Stimulated activated CD4-positive, alpha-beta T cell treated with anti-CD3 and anti-CD28 coated beads, Interleukin-4, amount 100 ng/mL, for 48 hours (primary cell): ENCODE results near the gene GOLIM4.
"Not testable (repeated sequence)": the region's sequence is repeated elsewhere in the genome, so short reads cannot be mapped to it uniquely, and the experiment has no call there.

ENCODE experiments used
- DNase-seq, 2 donors: peaks; one replicate each; pipeline ENCODE4 v3.0.0-alpha.2; 2020; ENCODE audit warnings: low read depth in 2 of 2

Gene GOLIM4

GRCh38 chr3:168095611-168096209 is at the start of gene GOLIM4:
TSS of gene GOLIM4 (minus strand) at chr3:168095924. CDS start at chr3:168095285, 639 bp downstream.
- DNase-seq = peak; percentile 34 to 48

DNA sequence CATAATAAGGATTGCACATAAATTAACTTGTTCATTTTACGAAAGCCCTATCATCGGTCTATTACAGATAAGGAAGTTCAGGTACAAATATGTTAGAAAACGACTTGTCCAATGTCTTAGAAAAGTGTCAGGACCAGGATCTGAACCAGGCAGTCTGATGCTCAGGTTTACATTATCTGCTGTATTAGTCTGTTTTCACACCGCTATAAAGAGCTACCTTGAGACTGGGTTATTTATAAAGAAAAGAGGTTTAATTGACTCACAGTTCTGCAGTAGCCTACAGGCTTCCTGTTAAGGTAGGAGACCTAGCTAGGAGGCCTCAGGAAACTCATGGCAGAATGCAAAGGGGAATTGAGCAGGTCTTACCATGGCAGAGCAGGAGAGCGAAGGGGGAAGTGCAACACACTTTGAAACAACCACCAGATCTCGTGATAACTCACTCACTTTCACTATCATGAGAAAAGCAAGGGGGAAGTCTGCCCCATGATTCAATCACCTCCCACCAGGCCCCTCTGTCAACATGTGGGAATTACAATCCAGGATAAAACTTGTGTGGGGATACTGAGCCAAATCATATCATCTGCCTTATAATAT is 45.8 kb upstream of the GOLIM4 start:
- DNase-seq = no peak

GRCh38 chr3:168139947-168140346 is 44.2 kb upstream of the GOLIM4 start:
- no peak for DNase-seq

DNA sequence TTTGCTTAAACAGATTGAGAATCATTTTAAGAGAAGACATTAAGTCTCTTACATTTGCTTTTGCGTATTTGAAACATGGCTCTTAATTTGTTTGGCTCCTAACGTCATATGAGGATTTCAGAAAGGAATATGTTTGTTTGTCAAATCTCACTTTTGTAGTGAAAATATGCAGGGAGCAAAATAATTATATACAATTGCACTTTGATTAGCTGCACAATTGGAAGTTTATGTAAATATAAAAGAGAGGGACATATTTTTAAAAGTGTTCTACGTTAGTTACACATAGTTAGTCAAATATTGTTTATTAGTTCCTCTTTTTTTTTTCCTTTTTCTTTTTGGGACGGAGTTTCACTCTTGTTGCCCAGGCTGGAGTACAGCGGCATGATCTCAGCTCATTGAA is 42.7 kb upstream of the GOLIM4 start:
- DNase-seq = no peak

DNA sequence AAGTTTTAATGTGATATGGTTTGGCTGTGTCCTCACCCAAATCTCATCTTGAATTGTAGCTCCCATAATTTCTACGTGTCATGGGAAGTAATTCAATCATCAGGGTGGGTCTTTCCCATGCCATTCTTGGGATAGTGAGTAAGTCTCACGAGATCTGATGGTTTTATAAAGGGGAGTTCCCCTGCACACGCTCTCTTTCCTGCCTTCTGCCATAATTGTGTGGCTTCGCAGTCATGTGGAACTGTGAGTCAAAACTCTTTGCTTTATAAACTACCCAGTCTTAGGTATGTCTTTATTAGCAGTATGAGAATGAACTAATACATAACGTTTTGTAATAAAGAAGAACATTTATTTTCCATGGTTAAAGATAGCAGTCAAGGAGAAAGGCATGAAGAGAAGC is 39.2 kb upstream of the GOLIM4 start:
- DNase-seq = no peak

GRCh38 chr3:168130250-168130649 is 34.5 kb upstream of the GOLIM4 start:
- not testable (repeated sequence) for DNase-seq

DNA sequence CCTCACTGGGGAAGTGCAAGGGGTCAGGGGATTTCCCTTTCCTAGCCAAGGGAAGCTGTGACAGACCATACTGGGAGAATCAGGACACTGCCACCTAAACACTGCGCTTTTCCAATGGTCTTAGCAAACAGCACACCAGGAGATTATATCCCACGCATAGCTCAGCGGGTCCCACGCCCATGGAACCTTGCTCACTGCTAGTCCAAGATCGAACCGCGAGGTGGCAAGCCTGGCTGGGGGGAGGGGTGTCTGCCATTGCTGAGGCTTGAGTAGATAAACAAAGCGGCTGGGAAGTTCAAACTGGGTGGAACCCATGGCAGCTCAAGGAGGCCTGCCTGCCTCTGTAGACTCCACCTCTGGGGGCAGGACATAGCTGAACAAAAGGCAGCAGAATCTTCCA is 32.7 kb upstream of the GOLIM4 start:
- not testable (repeated sequence) for DNase-seq

DNA sequence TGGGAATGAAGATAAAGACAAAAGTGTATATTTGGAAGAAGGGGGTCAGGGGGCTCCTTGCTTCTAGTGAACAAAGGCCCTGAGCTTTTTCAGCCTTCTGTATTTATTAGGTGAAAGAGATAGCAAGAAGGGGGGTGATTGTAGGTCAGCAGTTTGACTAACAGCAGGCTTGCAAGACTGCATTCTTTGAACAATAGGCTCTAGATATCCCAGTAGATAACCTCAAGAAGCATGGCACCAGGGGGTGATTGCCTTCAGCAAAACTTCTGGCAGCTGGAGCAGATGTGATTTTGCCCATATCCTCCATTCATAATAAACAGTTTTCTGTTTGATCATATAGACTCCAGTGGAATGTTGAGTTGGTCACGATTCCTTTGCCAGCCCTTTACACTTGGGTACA is 31.7 kb upstream of the GOLIM4 start:
- no peak for DNase-seq

DNA sequence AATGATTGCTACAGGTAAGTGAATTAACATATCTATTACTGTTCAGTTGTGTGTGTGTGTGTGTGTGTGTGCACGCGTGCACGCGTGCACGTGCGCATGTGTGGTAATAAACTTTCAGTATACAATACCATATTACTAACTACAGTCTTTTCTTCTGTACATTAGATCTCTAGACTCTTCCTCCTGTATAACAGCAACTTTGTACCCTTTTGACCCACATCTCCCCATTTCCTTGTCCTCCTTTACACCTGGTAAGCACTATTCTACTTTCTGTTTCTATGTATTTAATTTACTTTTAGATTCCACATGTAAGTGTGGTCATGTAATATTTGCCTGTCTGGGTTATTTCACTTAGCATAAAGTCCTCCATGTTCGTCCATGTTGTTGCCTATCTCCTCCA is 29.1 kb upstream of the GOLIM4 start:
- DNase-seq = no peak

DNA sequence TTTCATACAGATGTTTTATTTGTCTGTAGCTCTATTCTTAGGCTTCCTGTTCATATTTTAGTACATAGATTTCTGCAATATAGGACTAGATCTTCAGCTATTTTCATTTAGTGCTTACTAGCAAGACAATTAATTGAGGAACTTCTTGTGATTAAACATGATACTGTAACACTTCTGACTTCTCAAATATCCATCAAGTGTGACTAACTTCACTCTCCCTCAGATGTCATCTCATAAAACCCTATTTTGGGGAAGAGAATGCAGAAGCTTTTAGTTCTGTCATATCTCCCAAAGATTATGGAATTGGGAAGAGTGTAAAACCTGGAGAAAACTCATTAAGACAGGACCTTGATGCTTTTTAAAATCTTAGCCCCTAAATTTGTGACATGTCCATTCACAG is 28.6 kb upstream of the GOLIM4 start:
- no peak for DNase-seq

DNA sequence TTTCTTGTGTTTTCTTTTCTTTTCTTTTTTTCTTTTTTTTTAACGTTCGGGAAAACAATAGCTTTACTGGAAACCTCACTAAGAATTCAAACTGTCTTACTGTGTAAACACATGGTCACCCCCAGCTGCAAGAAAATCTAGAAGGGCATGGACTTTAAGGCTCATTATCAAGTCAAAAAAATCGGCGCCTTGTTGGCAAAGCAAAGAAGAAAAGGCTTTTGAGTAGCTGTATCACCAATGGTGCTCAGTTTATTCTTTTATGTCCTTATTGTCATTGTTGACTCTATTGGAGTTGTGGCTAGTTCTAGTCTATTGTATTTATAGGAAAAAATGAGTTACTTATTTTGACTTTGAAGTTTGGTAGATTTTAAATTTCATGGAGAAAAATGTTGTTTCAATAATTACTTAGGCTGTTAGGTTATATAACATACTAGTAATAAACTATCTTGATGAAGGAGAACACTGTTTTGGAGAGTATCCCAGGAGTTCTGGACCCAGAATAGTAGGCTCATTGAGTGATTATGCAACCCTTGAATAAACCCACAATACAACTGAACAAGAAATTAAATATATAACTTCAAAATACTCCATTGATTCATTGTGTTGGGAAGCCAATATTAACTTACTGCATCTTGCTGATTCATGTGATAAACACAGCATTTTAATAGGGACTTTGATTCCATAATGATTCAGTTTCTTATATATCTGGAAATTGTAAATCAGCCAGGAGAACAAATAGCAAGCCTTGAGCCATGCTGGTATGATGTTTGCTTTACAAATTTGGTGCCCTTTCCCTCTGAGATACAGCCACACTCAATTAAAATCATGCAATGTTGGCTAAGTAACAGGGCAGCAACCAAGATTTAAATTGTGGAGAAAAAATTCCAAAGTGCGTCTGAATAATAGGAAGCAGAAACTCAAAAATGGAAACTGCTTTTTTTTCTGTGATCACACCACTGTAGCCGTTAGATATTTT is 27.8 kb upstream of the GOLIM4 start:
- DNase-seq = no peak

GRCh38 chr3:168121184-168122017 is 25.7 kb upstream of the GOLIM4 start:
- no peak for DNase-seq

GRCh38 chr3:168117853-168118313 is 22.2 kb upstream of the GOLIM4 start:
- DNase-seq = no peak

DNA sequence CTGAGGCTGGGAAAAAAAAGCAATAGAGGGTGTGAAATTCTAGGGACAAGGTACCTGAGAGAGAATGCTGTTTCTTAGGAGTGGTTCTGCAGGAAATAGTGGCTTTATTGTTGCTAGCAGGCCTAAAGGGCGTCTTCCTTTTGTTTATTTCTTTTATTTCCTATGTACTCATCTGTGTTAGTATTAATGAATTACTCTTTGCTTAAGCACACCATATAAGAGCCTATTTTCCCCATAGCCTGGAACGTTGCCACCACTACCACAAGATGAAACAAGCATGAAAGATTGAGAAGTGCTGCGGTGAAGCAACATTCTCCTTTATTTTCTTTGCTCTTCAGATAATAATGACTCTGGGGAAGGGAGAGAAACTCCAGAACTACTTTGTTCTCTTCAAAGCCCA is 21.3 kb upstream of the GOLIM4 start:
- DNase-seq = no peak

GRCh38 chr3:168116279-168116678 is 20.6 kb upstream of the GOLIM4 start:
- no peak for DNase-seq

DNA sequence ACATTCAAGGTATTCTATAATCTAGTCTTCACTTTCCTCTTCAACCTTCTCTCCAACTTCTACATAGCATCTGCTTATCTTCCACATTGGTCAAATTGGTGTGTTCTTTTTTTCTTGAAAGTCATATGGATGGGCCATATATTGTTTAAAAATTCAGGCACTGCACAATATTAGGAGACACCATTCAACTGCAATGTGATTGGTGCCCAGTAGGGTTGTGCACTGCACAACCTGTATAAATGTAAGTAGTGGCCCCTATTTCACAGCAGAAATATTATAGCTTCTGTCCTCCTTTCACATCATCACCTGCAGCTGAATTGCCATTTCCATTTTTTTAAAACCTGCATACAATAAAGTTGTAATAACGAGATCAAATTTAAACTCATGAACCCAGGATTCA is 18.1 kb upstream of the GOLIM4 start:
- DNase-seq = no peak

- DNase-seq = no peak
Observed at GRCh38 chr3:168112894-168113293, 17.2 kb upstream of the GOLIM4 start.

- DNase-seq = no peak
Observed at GRCh38 chr3:168104361-168104760, 8.6 kb upstream of the GOLIM4 start.

- no peak for DNase-seq
Observed at GRCh38 chr3:168102735-168103410, 7.1 kb upstream of the GOLIM4 start.

- no peak for DNase-seq
Observed at GRCh38 chr3:168100777-168101492, 5.2 kb upstream of the GOLIM4 start.
